SK-N-SH treated with all-trans-retinoic acid at 6 μM for 48 hours (cell line): Measurements from ENCODE around the gene FAM47E.

Experiments used
- ATAC-seq: fragments of 200-7000 bp; cut with Tn5 transposase; 3 replicates; pipeline ENCODE4 v1.9.1; 2020; ENCODE audit warnings: mild to moderate bottlenecking, moderate library complexity
- ARNTL ChIP-seq: fragments of 450-650 bp; formaldehyde crosslinking; IDR thresholded peaks from 2 replicates; pipeline ENCODE4 v1.5.0; 2020; ENCODE audit warnings: low read depth, mild to moderate bottlenecking, moderate library complexity, borderline replicate concordance
- BACH2 ChIP-seq: fragments of 250-450 bp; sonication (Bioruptor Pico); IDR thresholded peaks from 2 replicates; pipeline ENCODE4 v1.9.0; 2021; ENCODE audit warnings: mild to moderate bottlenecking, borderline replicate concordance
- CREB5 ChIP-seq: fragments of 250-450 bp; sonication (Bioruptor Pico); IDR thresholded peaks from 2 replicates; pipeline ENCODE4 v1.5.1; 2020; ENCODE audit warnings: low read depth, mild to moderate bottlenecking, moderate library complexity
- CSDC2 ChIP-seq: fragments of 250-450 bp; sonication (Bioruptor Pico); IDR thresholded peaks from 2 replicates; pipeline ENCODE4 v1.5.0; 2020; ENCODE audit warnings: mild to moderate bottlenecking, moderate library complexity
- CSRNP3 ChIP-seq: fragments of 250-450 bp; sonication (Bioruptor Pico); IDR thresholded peaks from 2 replicates; pipeline ENCODE4 v1.5.1; 2021; ENCODE audit warnings: mild to moderate bottlenecking, moderate library complexity
- GLIS3 ChIP-seq: fragments of 250-450 bp; sonication (Bioruptor Pico); IDR thresholded peaks from 2 replicates; pipeline ENCODE4 v1.5.0; 2020; ENCODE audit warnings: mild to moderate bottlenecking, moderate library complexity
- ISL1 ChIP-seq: fragments of 250-450 bp; sonication (Bioruptor Pico); IDR thresholded peaks from 2 replicates; pipeline ENCODE4 v2.1.2; 2022; ENCODE audit warnings: mild to moderate bottlenecking, moderate library complexity
- OSR1 ChIP-seq: fragments of 250-450 bp; sonication (Bioruptor Pico); IDR thresholded peaks from 2 replicates; pipeline ENCODE4 v1.8.0; 2022; ENCODE audit warnings: moderate library complexity, mild to moderate bottlenecking, inconsistent platforms
- PATZ1 ChIP-seq: fragments of 250-450 bp; sonication (Bioruptor Pico); IDR thresholded peaks from 2 replicates; pipeline ENCODE4 v1.8.0; 2020; ENCODE audit warnings: mild to moderate bottlenecking, moderate library complexity, borderline replicate concordance
- POU6F1 ChIP-seq: fragments of 250-450 bp; sonication (Bioruptor Pico); IDR thresholded peaks from 2 replicates; pipeline ENCODE4 v1.8.0; 2021; ENCODE audit warnings: low read depth, mild to moderate bottlenecking, moderate library complexity, borderline replicate concordance
- RARB ChIP-seq: fragments of 250-450 bp; sonication (Bioruptor Pico); IDR thresholded peaks from 2 replicates; pipeline ENCODE4 v1.8.0; 2021; ENCODE audit warnings: mild to moderate bottlenecking, moderate library complexity
- SNAI2 ChIP-seq: fragments of 250-450 bp; sonication (Bioruptor Pico); IDR thresholded peaks from 2 replicates; pipeline ENCODE4 v1.5.0; 2020; ENCODE audit warnings: mild to moderate bottlenecking, moderate library complexity
- TCF4 ChIP-seq: fragments of 250-450 bp; sonication (Bioruptor Pico); IDR thresholded peaks from 2 replicates; pipeline ENCODE4 v1.8.0; 2021; ENCODE audit warnings: mild to moderate bottlenecking, moderate library complexity, borderline replicate concordance
- TOX ChIP-seq: fragments of 250-450 bp; sonication (Bioruptor Pico); IDR thresholded peaks from 2 replicates; pipeline ENCODE4 v1.8.0; 2021; ENCODE audit warnings: mild to moderate bottlenecking, moderate library complexity, borderline replicate concordance
- TSHZ2 ChIP-seq: fragments of 250-450 bp; sonication (Bioruptor Pico); IDR thresholded peaks from 2 replicates; pipeline ENCODE4 v1.5.0; 2020; ENCODE audit warnings: mild to moderate bottlenecking, moderate library complexity
- ZC3H10 ChIP-seq: fragments of 250-450 bp; sonication (Bioruptor Pico); IDR thresholded peaks from 2 replicates; pipeline ENCODE4 v1.5.1; 2021; ENCODE audit warnings: mild to moderate bottlenecking, moderate library complexity
- ZFP3 ChIP-seq: fragments of 250-450 bp; sonication (Bioruptor Pico); IDR thresholded peaks from 2 replicates; pipeline ENCODE4 v1.5.0; 2020; ENCODE audit warnings: mild to moderate bottlenecking, moderate library complexity
- ZFP30 ChIP-seq: fragments of 450-650 bp; formaldehyde crosslinking; IDR thresholded peaks from 2 replicates; pipeline ENCODE4 v1.5.0; 2022; ENCODE audit warnings: mild to moderate bottlenecking, moderate library complexity
- ZNF565 ChIP-seq: fragments of 450-650 bp; formaldehyde crosslinking; conservative IDR thresholded peaks from 2 replicates; pipeline ENCODE4 v1.5.0; 2020; ENCODE audit warnings: low read depth, mild to moderate bottlenecking, moderate library complexity
- ZNF70 ChIP-seq: fragments of 450-650 bp; formaldehyde crosslinking; IDR thresholded peaks from 2 replicates; pipeline ENCODE4 v1.5.0; 2020; ENCODE audit warnings: mild to moderate bottlenecking, moderate library complexity
- ZNF8 ChIP-seq: fragments of 450-650 bp; formaldehyde crosslinking; IDR thresholded peaks from 2 replicates; pipeline ENCODE4 v1.5.0; 2020; ENCODE audit warnings: mild to moderate bottlenecking, moderate library complexity

The FAM47E gene

GRCh38 chr4:76275486-76276124, 24.1 kb downstream of the FAM47E start:
- ATAC-seq: no peak
- TF ChIP-seq CSRNP3 (CRISPR knock-in tag): no peak
- TF ChIP-seq ZNF8 (CRISPR knock-in tag): no peak
- no peak for TF ChIP-seq GLIS3 (CRISPR knock-in tag)
- TF ChIP-seq ZFP3 (CRISPR knock-in tag): no peak
- TF ChIP-seq RARB (CRISPR knock-in tag): no peak
- TF ChIP-seq OSR1 (CRISPR knock-in tag): no peak
- TF ChIP-seq TSHZ2 (CRISPR knock-in tag): no peak
- no peak for TF ChIP-seq ARNTL (CRISPR knock-in tag)
- no peak for TF ChIP-seq ZNF565 (CRISPR knock-in tag)
- TF ChIP-seq SNAI2: no peak
- no peak for TF ChIP-seq ISL1 (CRISPR knock-in tag)

- no peak for ATAC-seq
- TF ChIP-seq ZC3H10 (CRISPR knock-in tag): no peak
- TF ChIP-seq TSHZ2 (CRISPR knock-in tag): no peak
- no peak for TF ChIP-seq RARB (CRISPR knock-in tag)
- no peak for TF ChIP-seq POU6F1 (CRISPR knock-in tag)
- TF ChIP-seq OSR1 (CRISPR knock-in tag): no peak
- TF ChIP-seq ZFP3 (CRISPR knock-in tag): no peak
- TF ChIP-seq TOX (CRISPR knock-in tag): no peak
- TF ChIP-seq ZFP30 (CRISPR knock-in tag): no peak
- TF ChIP-seq TCF4 (CRISPR knock-in tag): no peak
- TF ChIP-seq GLIS3 (CRISPR knock-in tag): no peak
- TF ChIP-seq ISL1 (CRISPR knock-in tag): no peak
- TF ChIP-seq BACH2 (CRISPR knock-in tag): no peak
These were observed 25.3 kb downstream of the FAM47E start for GRCh38 chr4:76276813-76277212.

GRCh38 chr4:76277667-76278066, 26.1 kb downstream of the FAM47E start:
- ATAC-seq: no peak
- no peak for TF ChIP-seq ZNF565 (CRISPR knock-in tag)
- TF ChIP-seq TSHZ2 (CRISPR knock-in tag): no peak
- TF ChIP-seq PATZ1 (CRISPR knock-in tag): no peak
- TF ChIP-seq CREB5: no peak
- TF ChIP-seq CSDC2 (CRISPR knock-in tag): no peak
- TF ChIP-seq ZNF70: no peak
- TF ChIP-seq ZFP30 (CRISPR knock-in tag): no peak
- TF ChIP-seq ISL1 (CRISPR knock-in tag): no peak
- TF ChIP-seq ZC3H10 (CRISPR knock-in tag): no peak
- TF ChIP-seq OSR1 (CRISPR knock-in tag): no peak
